H9 (cell line): ENCODE results near the gene FLVCR2. TPM values are rescaled to one million over a fixed set of nuclear protein-coding genes. Genes with fewer than 3 reads are reported as not detected.

ENCODE experiments used
- DNase-seq: peaks from one replicate; pipeline ENCODE4 v3.0.0-alpha.2; 2017
- H2AFZ ChIP-seq: one replicate; pipeline ENCODE4 v1.6.1; 2013; ENCODE audit warnings: mild to moderate bottlenecking, low read length, control low read depth, moderate library complexity
- H2AK5ac ChIP-seq: 2 replicates; pipeline ENCODE4 v1.6.1; 2013; ENCODE audit warnings: low read length, control low read depth, mixed read lengths; ENCODE audit not compliant: insufficient read length
- H2BK120ac ChIP-seq: one replicate; pipeline ENCODE4 v1.6.1; 2013; ENCODE audit warnings: low read depth, mild to moderate bottlenecking, low read length, control low read depth, inconsistent platforms; ENCODE audit not compliant: poor library complexity, severe bottlenecking
- H2BK12ac ChIP-seq: 2 replicates; pipeline ENCODE4 v1.6.1; 2013; ENCODE audit warnings: low read length, control low read depth, mixed read lengths, low read depth; ENCODE audit not compliant: insufficient read length
- H2BK15ac ChIP-seq: 2 replicates; pipeline ENCODE4 v1.6.1; 2013; ENCODE audit warnings: low read depth, low read length, control low read depth
- H2BK20ac ChIP-seq: one replicate; pipeline ENCODE4 v1.6.1; 2013; ENCODE audit warnings: low read depth, mild to moderate bottlenecking, low read length, control low read depth, inconsistent platforms; ENCODE audit not compliant: poor library complexity, severe bottlenecking
- H2BK5ac ChIP-seq: 2 replicates; pipeline ENCODE4 v1.6.1; 2013; ENCODE audit warnings: low read length, control low read depth, mixed read lengths; ENCODE audit not compliant: insufficient read length
- H3K14ac ChIP-seq: 2 replicates; pipeline ENCODE4 v1.6.1; 2013; ENCODE audit warnings: low read length, control low read depth; ENCODE audit not compliant: insufficient read depth
- H3K18ac ChIP-seq: 2 replicates; pipeline ENCODE4 v1.6.1; 2013; ENCODE audit warnings: low read depth, mild to moderate bottlenecking, mixed read lengths, low read length, control low read depth; ENCODE audit not compliant: insufficient read length
- H3K23ac ChIP-seq: 2 replicates; pipeline ENCODE4 v1.6.1; 2013; ENCODE audit warnings: low read length, control low read depth, mixed read lengths, low read depth; ENCODE audit not compliant: insufficient read length
- H3K23me2 ChIP-seq: 2 replicates; pipeline ENCODE4 v1.6.1; 2013; ENCODE audit warnings: low read depth, mild to moderate bottlenecking, mixed read lengths, low read length, control low read depth; ENCODE audit not compliant: insufficient read length, poor library complexity, severe bottlenecking
- H3K27ac ChIP-seq: 2 replicates; pipeline ENCODE4 v1.5.1; 2013; ENCODE audit warnings: low read length, control low read depth, mixed read lengths, low read depth; ENCODE audit not compliant: insufficient read length
- H3K27me3 ChIP-seq: 2 replicates; pipeline ENCODE4 v1.6.1; 2013; ENCODE audit warnings: low read length, control low read depth, inconsistent platforms; ENCODE audit not compliant: insufficient read depth
- H3K4ac ChIP-seq: 2 replicates; pipeline ENCODE4 v1.6.1; 2013; ENCODE audit warnings: low read depth, mild to moderate bottlenecking, control low read depth, inconsistent platforms, low read length, moderate library complexity
- H3K4me1 ChIP-seq: 2 replicates; pipeline ENCODE4 v1.6.1; 2013; ENCODE audit warnings: low read length, control low read depth, inconsistent platforms; ENCODE audit not compliant: insufficient read depth
- H3K4me2 ChIP-seq: 2 replicates; pipeline ENCODE4 v1.6.1; 2013; ENCODE audit warnings: low read length, control low read depth, mixed read lengths; ENCODE audit not compliant: insufficient read length, insufficient read depth
- H3K56ac ChIP-seq: 2 replicates; pipeline ENCODE4 v1.6.1; 2013; ENCODE audit warnings: low read depth, mild to moderate bottlenecking, mixed read lengths, low read length, control low read depth; ENCODE audit not compliant: insufficient read length
- H3K79me1 ChIP-seq: 2 replicates; pipeline ENCODE4 v1.6.1; 2013; ENCODE audit warnings: low read depth, mild to moderate bottlenecking, moderate library complexity, low read length, control low read depth, inconsistent platforms; ENCODE audit not compliant: insufficient read depth, poor library complexity, severe bottlenecking
- H3K79me2 ChIP-seq: 2 replicates; pipeline ENCODE4 v1.6.1; 2013; ENCODE audit warnings: low read length, control low read depth, inconsistent platforms; ENCODE audit not compliant: insufficient read depth
- H3K9ac ChIP-seq: 2 replicates; pipeline ENCODE4 v1.6.1; 2013; ENCODE audit warnings: low read length, control low read depth, mixed read lengths; ENCODE audit not compliant: insufficient read length; ENCODE audit errors: extremely low read depth
- H3K9me3 ChIP-seq: one replicate; pipeline ENCODE4 v1.6.1; 2013; ENCODE audit warnings: low read depth, low read length, inconsistent platforms; ENCODE audit not compliant: control insufficient read depth
- H3T11ph ChIP-seq: one replicate; pipeline ENCODE4 v1.6.1; 2013; ENCODE audit warnings: mild to moderate bottlenecking, low read length, control low read depth, inconsistent platforms
- H4K20me1 ChIP-seq: one replicate; pipeline ENCODE4 v1.6.1; 2013; ENCODE audit not compliant: control insufficient read depth, insufficient read length, insufficient read depth
- H4K5ac ChIP-seq: 2 replicates; pipeline ENCODE4 v1.6.1; 2013; ENCODE audit warnings: low read depth, mild to moderate bottlenecking, mixed read lengths, low read length, control low read depth; ENCODE audit not compliant: insufficient read length
- H4K8ac ChIP-seq: replicated peaks from 2 replicates; pipeline ENCODE4 v1.6.1; 2013; ENCODE audit warnings: low read length, control low read depth, mixed read lengths, low read depth; ENCODE audit not compliant: insufficient read length
- H4K91ac ChIP-seq: 2 replicates; pipeline ENCODE4 v1.6.1; 2013; ENCODE audit warnings: low read depth, mild to moderate bottlenecking, moderate library complexity, mixed read lengths, low read length, control low read depth; ENCODE audit not compliant: insufficient read length
- H3K27ac Mint-ChIP-seq, 3 experiments: 2 replicates in 2 of 3; 3 replicates in 1 of 3; pipeline ENCODE4 v1.8.0; 2020 to 2021; ENCODE audit warnings: mixed read lengths in 3 of 3, mild to moderate bottlenecking in 1 of 3, moderate library complexity in 1 of 3
- H3K27me3 Mint-ChIP-seq: 2 replicates; pipeline ENCODE4 v1.8.0; 2021; ENCODE audit warnings: low read depth, mild to moderate bottlenecking, moderate library complexity, mixed read lengths
- H3K36me3 Mint-ChIP-seq, 3 experiments: 2 replicates in 2 of 3; 3 replicates in 1 of 3; pipeline ENCODE4 v1.8.0; 2020 to 2021; ENCODE audit warnings: low read depth in 3 of 3, mixed read lengths in 3 of 3; ENCODE audit not compliant: insufficient read depth in 1 of 3
- H3K4me1 Mint-ChIP-seq, 2 experiments: 2 replicates each; pipeline ENCODE4 v1.8.0; 2020; ENCODE audit warnings: mixed read lengths in 2 of 2
- H3K4me3 Mint-ChIP-seq, 2 experiments: 2 replicates in 1 of 2; 3 replicates in 1 of 2; pipeline ENCODE4 v1.8.0; 2020 to 2021; ENCODE audit warnings: mild to moderate bottlenecking in 2 of 2, mixed read lengths in 2 of 2, moderate library complexity in 1 of 2
- H3K9me3 Mint-ChIP-seq, 2 experiments: 2 replicates in 1 of 2; 3 replicates in 1 of 2; pipeline ENCODE4 v1.8.0; 2020; ENCODE audit warnings: mild to moderate bottlenecking in 2 of 2, mixed read lengths in 2 of 2, moderate library complexity in 1 of 2
- CTCF ChIP-seq: fragments of 200-600 bp; sonication (generic); conservative IDR thresholded peaks from 3 replicates; pipeline ENCODE4 v1.8.0; 2021; ENCODE audit warnings: antibody characterized with exemption, mild to moderate bottlenecking
- WGBS: extraction: QIAGEN DNeasy Blood & Tissue Kit; methylation state at CpG from one replicate; pipeline ENCODE4 v1.1.7; 2013; ENCODE audit warnings: missing lambda C conversion rate, low lambda C conversion rate, mixed read lengths; ENCODE audit not compliant: insufficient read length; ENCODE audit errors: extremely low coverage; 5-methylcytosine and 5-hydroxymethylcytosine counted together
- total RNA-seq: library from RNA; stranded (reverse); gene quantifications from 2 replicates; pipeline ENCODE4 v1.2.1, GENCODE V29; 2021

The FLVCR2 gene
- total RNA-seq, 1 experiment from 2014 or later = 7.1 TPM

DNA sequence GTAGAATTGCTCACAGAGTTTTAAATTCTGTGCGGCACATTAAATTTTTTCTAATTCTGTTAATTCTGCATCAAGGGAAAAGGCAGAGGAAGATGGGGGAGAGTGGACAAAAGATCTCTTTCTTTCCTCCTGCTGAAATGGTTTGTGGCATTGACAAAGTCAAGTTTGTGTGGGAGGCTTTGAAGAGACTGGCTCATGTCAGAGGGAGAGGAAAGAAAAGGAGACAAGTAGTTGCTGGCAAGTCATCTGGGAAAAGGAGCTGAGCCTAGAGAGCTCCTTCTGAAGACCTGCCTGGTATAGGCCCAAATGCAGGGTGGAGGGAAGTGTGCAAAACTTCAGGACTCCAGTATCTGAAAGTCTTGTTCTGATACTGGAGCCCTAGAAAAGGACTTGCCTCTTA, 119.0 kb downstream of the FLVCR2 start:
- Mint-ChIP-seq H3K4me1 (peaks cover 0 to 3% of the 10 kb centered on the region in 2 experiments; a peak in 1 of 4 replicates), H3K27me3 (no peaks in the 10 kb centered on the region), H3K36me3 (peaks cover 44 to 66% (median 59%) of the 10 kb centered on the region in 3 experiments), H3K4me3 (no peak overlapping the region), H3K27ac (no peak overlapping the region), H3K9me3 (peaks cover 12 to 16% of the 10 kb centered on the region in 2 experiments; a peak in 4 of 5 replicates)
- Histone ChIP-seq H3K9me3 (no peaks in the 10 kb centered on the region), H2BK12ac (no peak overlapping the region), H3K4ac (no peak overlapping the region), H3K79me1 (no peaks in the 10 kb centered on the region), H3K27ac (no peak overlapping the region), H3K27me3 (no peaks in the 10 kb centered on the region), H3K14ac (no peak overlapping the region), H3T11ph (no peak overlapping the region), H3K56ac (no peak overlapping the region), H2BK5ac (no peak overlapping the region), H3K4me2 (no peak overlapping the region), H2AFZ (no peak overlapping the region), H2BK20ac (no peak overlapping the region), H4K20me1 (no peaks in the 10 kb centered on the region), H3K23ac (no peak overlapping the region), H2BK15ac (no peak overlapping the region), H2BK120ac (no peak overlapping the region), H3K4me1 (no peaks in the 10 kb centered on the region), H3K79me2 (no peaks in the 10 kb centered on the region), H3K18ac (no peak overlapping the region), H3K9ac (no peak overlapping the region), H2AK5ac (no peak overlapping the region), H4K8ac (no peak overlapping the region), H4K91ac (no peak overlapping the region), H4K5ac (no peak overlapping the region), H3K23me2 (no peaks in the 10 kb centered on the region)
- no CpG with 5 or more reads among the region's 1 CpG for WGBS
- TF ChIP-seq CTCF = no peak
- DNase-seq = no peak

Other genes starting within 250 kb of the FLVCR2 start
- gene JDP2, start 150.6 kb upstream of the FLVCR2 start, total RNA-seq = 22.8 and 24.7 TPM in 2 replicates
- not detected in 2 replicates for gene BATF, start 56.2 kb upstream of the FLVCR2 start, total RNA-seq
- gene ERG28, start 82.3 kb downstream of the FLVCR2 start, total RNA-seq = 29.1 and 29.4 TPM in 2 replicates
- gene TTLL5, start 82.6 kb downstream of the FLVCR2 start, total RNA-seq = 35.7 and 40.1 TPM in 2 replicates